ENCODE results near the gene LIX1.

LIX1 gene

GRCh38 chr5:97075649-97076048 is 66.8 kb downstream of the LIX1 start:
- TF ChIP-seq CTCF (IDR thresholded peaks at IDR 0.05; ENCODE audit: insufficient read depth, missing control alignments), result no peak
- FAIRE-seq, result no peak
- no peak for DNase-seq (ENCODE audit: insufficient read length, low spot score)

- DNase-seq (ENCODE audit: insufficient read length, low spot score) (no peak), FAIRE-seq (no peak)
- no peak for TF ChIP-seq CTCF (IDR thresholded peaks at IDR 0.05; ENCODE audit: insufficient read depth, missing control alignments)
Observed at GRCh38 chr5:97074859-97075489, 67.4 kb downstream of the LIX1 start.

GRCh38 chr5:97073420-97073819 is 69.0 kb downstream of the LIX1 start:
- DNase-seq (ENCODE audit: insufficient read length, low spot score) (no peak), FAIRE-seq (no peak)
- no peak for TF ChIP-seq CTCF (IDR thresholded peaks at IDR 0.05; ENCODE audit: insufficient read depth, missing control alignments)

GRCh38 chr5:97072696-97073095 is 69.7 kb downstream of the LIX1 start:
- FAIRE-seq, result no peak
- no peak for DNase-seq (ENCODE audit: insufficient read length, low spot score)
- TF ChIP-seq CTCF (IDR thresholded peaks at IDR 0.05; ENCODE audit: insufficient read depth, missing control alignments), result no peak

GRCh38 chr5:97071993-97072392 is 70.4 kb downstream of the LIX1 start:
- DNase-seq (ENCODE audit: insufficient read length, low spot score) (no peak), FAIRE-seq (no peak)
- no peak for TF ChIP-seq CTCF (IDR thresholded peaks at IDR 0.05; ENCODE audit: insufficient read depth, missing control alignments)

- DNase-seq (ENCODE audit: insufficient read length, low spot score) (no peak), FAIRE-seq (no peak)
- no peak for TF ChIP-seq CTCF (IDR thresholded peaks at IDR 0.05; ENCODE audit: insufficient read depth, missing control alignments)
Observed at GRCh38 chr5:97071101-97071500, 71.3 kb downstream of the LIX1 start.

- TF ChIP-seq CTCF (IDR thresholded peaks at IDR 0.05; ENCODE audit: insufficient read depth, missing control alignments), result no peak
- DNase-seq (ENCODE audit: insufficient read length, low spot score), result no peak
- no peak for FAIRE-seq
Observed at GRCh38 chr5:97070234-97070633, 72.2 kb downstream of the LIX1 start.

Measured in D721Med (cell line).